ENCODE measurements around the gene LRRC8D. TPM values are rescaled to one million over a fixed set of nuclear protein-coding genes. Genes with fewer than 3 reads are reported as not detected.

LRRC8D gene
- total RNA-seq, 1 donor from 2014 or later, result 1.3 TPM

GRCh38 chr1:89837510-89837909 is 16.7 kb downstream of the LRRC8D start:
- Histone ChIP-seq H3K9me3 (no peaks in the 10 kb centered on the region), H3K27me3 (no peaks in the 10 kb centered on the region), H3K4me1 (no peaks in the 10 kb centered on the region), H3K36me3 (no peaks in the 10 kb centered on the region), H3K4me3 (no peak overlapping the region), H3K27ac (no peak overlapping the region)
- intact Hi-C loops (cut with DNase I), result no loop called here
- DNase-seq (ENCODE audit: low spot score in 2 of 2), result no peak
- no peak for TF ChIP-seq CTCF (IDR thresholded peaks at IDR 0.05)

DNA sequence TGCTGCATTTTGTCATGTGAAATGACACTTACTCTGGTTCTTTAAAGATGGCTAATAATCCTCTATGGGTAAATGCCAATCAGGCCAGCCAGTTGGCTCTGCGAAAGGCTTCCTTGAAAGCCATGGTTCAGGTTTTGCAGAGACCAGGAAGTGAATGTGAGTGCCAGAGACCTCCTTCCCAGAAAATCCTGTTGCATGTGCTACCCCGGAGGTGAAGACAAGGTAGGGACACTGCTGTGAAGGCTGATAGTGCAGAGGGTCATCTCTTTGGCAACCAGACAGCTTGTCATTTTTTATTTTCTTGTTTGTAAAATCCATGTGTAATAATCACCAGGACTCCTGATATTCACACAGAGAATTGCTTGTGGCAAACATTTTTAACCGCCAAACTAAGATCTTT is 18.7 kb downstream of the LRRC8D start:
- no peak overlapping the region for H3K4me3 ChIP-seq
- H3K4me1 ChIP-seq, result peaks cover 3 to 9% of the 10 kb centered on the region in 2 donors
- no peaks in the 10 kb centered on the region for H3K36me3 ChIP-seq
- H3K27ac ChIP-seq, result no peak overlapping the region
- no peak for DNase-seq (ENCODE audit: low spot score in 2 of 2)
- TF ChIP-seq CTCF (IDR thresholded peaks at IDR 0.05), result no peak
- no peaks in the 10 kb centered on the region for H3K9me3 ChIP-seq
- intact Hi-C loops (cut with DNase I), result no loop called here
- no peaks in the 10 kb centered on the region for H3K27me3 ChIP-seq

DNA sequence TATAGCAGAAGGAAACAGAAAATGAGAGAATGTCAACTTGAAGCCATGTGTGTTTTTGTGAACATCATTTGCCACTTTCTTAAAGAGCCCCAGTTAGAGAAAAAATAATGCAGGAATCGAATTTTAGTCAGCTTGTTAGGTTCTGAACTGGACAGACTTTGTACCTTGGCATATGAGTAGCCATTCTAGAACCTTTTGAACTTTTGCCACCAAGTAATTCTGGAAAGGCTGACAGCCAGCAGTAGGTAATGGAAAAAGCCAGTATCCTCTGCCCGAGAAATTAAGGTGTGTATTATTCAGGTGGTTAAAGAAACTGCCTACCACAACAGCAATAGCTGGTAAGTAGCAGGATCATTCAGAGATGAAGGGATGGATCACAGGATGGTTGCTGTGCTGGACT is 20.7 kb downstream of the LRRC8D start:
- Histone ChIP-seq H3K27me3 (no peaks in the 10 kb centered on the region), H3K4me3 (no peak overlapping the region), H3K36me3 (no peaks in the 10 kb centered on the region), H3K27ac (no peak overlapping the region), H3K9me3 (no peaks in the 10 kb centered on the region), H3K4me1 (peaks cover 3 to 9% of the 10 kb centered on the region in 2 donors)
- DNase-seq (ENCODE audit: low spot score in 2 of 2), result no peak
- intact Hi-C loops (cut with DNase I), result no loop called here
- no peak for TF ChIP-seq CTCF (IDR thresholded peaks at IDR 0.05)

- intact Hi-C loops (cut with DNase I), result loop anchor here (1.0 kb wide), 1 partner anchor 145 kb away; no protein-coding TSS in a partner anchor
- TF ChIP-seq CTCF (IDR thresholded peaks at IDR 0.05), result no peak
- DNase-seq (ENCODE audit: low spot score in 2 of 2), result no peak
- H3K9me3 ChIP-seq, result no peaks in the 10 kb centered on the region
- H3K27ac ChIP-seq, result peak overlapping the region; percentile 61 to 70
- peak overlapping the region; percentile 75 to 92 for H3K4me3 ChIP-seq
- no peaks in the 10 kb centered on the region for H3K36me3 ChIP-seq
- no peaks in the 10 kb centered on the region for H3K27me3 ChIP-seq
- peaks cover 3 to 9% of the 10 kb centered on the region in 2 donors for H3K4me1 ChIP-seq
These were observed 21.9 kb downstream of the LRRC8D start for GRCh38 chr1:89842567-89843272.

- peaks cover 3 to 9% of the 10 kb centered on the region in 2 donors for H3K4me1 ChIP-seq
- intact Hi-C loops (cut with DNase I), result loop anchor here (1.0 kb wide), 1 partner anchor 144 kb away; no protein-coding TSS in a partner anchor
- peak; percentile 7 to 63 (median 39) for TF ChIP-seq CTCF (IDR thresholded peaks at IDR 0.05)
- no peaks in the 10 kb centered on the region for H3K9me3 ChIP-seq
- H3K27ac ChIP-seq, result peak overlapping the region; percentile 61 to 70
- no peaks in the 10 kb centered on the region for H3K36me3 ChIP-seq
- DNase-seq (ENCODE audit: low spot score in 2 of 2), result peak in 1 of 2 donors; percentile 73
- H3K27me3 ChIP-seq, result no peaks in the 10 kb centered on the region
- peak overlapping the region; percentile 75 to 92 for H3K4me3 ChIP-seq
These were observed 22.7 kb downstream of the LRRC8D start for GRCh38 chr1:89843273-89844130.
